Ishikawa (cell line): ENCODE results near the gene CLEC4A.

Source experiments
- CEBPB ChIP-seq: IDR thresholded peaks from 2 replicates; pipeline ENCODE4 v1.6.1; 2012
- CREB1 ChIP-seq: IDR thresholded peaks from 2 replicates; pipeline ENCODE4 v1.6.1; 2012; ENCODE audit warnings: low read depth
- EGR1 ChIP-seq: IDR thresholded peaks from 2 replicates; pipeline ENCODE4 v1.6.1; 2012
- EP300 ChIP-seq: IDR thresholded peaks from 2 replicates; pipeline ENCODE4 v1.6.1; 2012; ENCODE audit warnings: borderline replicate concordance
- FOXM1 ChIP-seq: IDR thresholded peaks from 2 replicates; pipeline ENCODE4 v1.6.1; 2012; ENCODE audit warnings: low read depth, borderline replicate concordance
- RAD21 ChIP-seq: IDR thresholded peaks from 2 replicates; pipeline ENCODE4 v1.6.1; 2012; ENCODE audit warnings: low read depth
- TAF1 ChIP-seq: IDR thresholded peaks from 2 replicates; pipeline ENCODE4 v1.6.1; 2012; ENCODE audit warnings: low read depth, mild to moderate bottlenecking
- TCF12 ChIP-seq: IDR thresholded peaks from 2 replicates; pipeline ENCODE4 v1.6.1; 2012; ENCODE audit warnings: low read depth
- USF1 ChIP-seq: IDR thresholded peaks from 2 replicates; pipeline ENCODE4 v1.6.1; 2012
- YY1 ChIP-seq: IDR thresholded peaks from 2 replicates; pipeline ENCODE4 v1.6.1; 2012; ENCODE audit warnings: low read depth
- ZBTB7A ChIP-seq: IDR thresholded peaks from 2 replicates; pipeline ENCODE4 v1.6.1; 2012; ENCODE audit warnings: low read depth
- TF ChIP-seq, protein P1 (sequence below): IDR thresholded peaks from 2 replicates; pipeline ENCODE4 v1.6.1; 2012
- TF ChIP-seq, protein P2 (sequence below): IDR thresholded peaks from 2 replicates; pipeline ENCODE4 v1.6.1; 2012; ENCODE audit warnings: low read depth, mild to moderate bottlenecking

GRCh38 chr12:8078398-8078797 is 45.0 kb upstream of the CLEC4A start:
- no peak for TF ChIP-seq CREB1
- TF ChIP-seq FOXM1: no peak
- TF ChIP-seq USF1: no peak
- TF ChIP-seq, protein P1, sequence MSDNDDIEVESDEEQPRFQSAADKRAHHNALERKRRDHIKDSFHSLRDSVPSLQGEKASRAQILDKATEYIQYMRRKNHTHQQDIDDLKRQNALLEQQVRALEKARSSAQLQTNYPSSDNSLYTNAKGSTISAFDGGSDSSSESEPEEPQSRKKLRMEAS: no peak
- TF ChIP-seq TCF12: no peak
- TF ChIP-seq CEBPB: no peak
- TF ChIP-seq ZBTB7A: no peak
- peak; percentile 67 for TF ChIP-seq RAD21
- no peak for TF ChIP-seq EGR1
- TF ChIP-seq EP300: no peak
- TF ChIP-seq, protein P2, sequence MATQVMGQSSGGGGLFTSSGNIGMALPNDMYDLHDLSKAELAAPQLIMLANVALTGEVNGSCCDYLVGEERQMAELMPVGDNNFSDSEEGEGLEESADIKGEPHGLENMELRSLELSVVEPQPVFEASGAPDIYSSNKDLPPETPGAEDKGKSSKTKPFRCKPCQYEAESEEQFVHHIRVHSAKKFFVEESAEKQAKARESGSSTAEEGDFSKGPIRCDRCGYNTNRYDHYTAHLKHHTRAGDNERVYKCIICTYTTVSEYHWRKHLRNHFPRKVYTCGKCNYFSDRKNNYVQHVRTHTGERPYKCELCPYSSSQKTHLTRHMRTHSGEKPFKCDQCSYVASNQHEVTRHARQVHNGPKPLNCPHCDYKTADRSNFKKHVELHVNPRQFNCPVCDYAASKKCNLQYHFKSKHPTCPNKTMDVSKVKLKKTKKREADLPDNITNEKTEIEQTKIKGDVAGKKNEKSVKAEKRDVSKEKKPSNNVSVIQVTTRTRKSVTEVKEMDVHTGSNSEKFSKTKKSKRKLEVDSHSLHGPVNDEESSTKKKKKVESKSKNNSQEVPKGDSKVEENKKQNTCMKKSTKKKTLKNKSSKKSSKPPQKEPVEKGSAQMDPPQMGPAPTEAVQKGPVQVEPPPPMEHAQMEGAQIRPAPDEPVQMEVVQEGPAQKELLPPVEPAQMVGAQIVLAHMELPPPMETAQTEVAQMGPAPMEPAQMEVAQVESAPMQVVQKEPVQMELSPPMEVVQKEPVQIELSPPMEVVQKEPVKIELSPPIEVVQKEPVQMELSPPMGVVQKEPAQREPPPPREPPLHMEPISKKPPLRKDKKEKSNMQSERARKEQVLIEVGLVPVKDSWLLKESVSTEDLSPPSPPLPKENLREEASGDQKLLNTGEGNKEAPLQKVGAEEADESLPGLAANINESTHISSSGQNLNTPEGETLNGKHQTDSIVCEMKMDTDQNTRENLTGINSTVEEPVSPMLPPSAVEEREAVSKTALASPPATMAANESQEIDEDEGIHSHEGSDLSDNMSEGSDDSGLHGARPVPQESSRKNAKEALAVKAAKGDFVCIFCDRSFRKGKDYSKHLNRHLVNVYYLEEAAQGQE: no peak
- TF ChIP-seq YY1: no peak
- no peak for TF ChIP-seq TAF1
